HG02938 (cell line): Measurements from ENCODE around the gene CPS1.

Experiments used
- ATAC-seq: cut with Tn5 transposase; IDR thresholded peaks from one replicate; pipeline ENCODE4 v1.9.1; 2021; ENCODE audit warnings: mild to moderate bottlenecking, moderate library complexity; ENCODE audit not compliant: unreplicated experiment

CPS1 gene

GRCh38 chr2:210673117-210673516, 116.7 kb downstream of the CPS1 start:
- ATAC-seq: no peak

- no peak for ATAC-seq
Measured at GRCh38 chr2:210676067-210676466, 119.7 kb downstream of the CPS1 start.

GRCh38 chr2:210681491-210681890, 125.1 kb downstream of the CPS1 start:
- no peak for ATAC-seq

- no peak for ATAC-seq
Measured at GRCh38 chr2:210686401-210686800, 130.0 kb downstream of the CPS1 start.

GRCh38 chr2:210687786-210688470, 131.5 kb downstream of the CPS1 start:
- ATAC-seq: no peak

- no peak for ATAC-seq
Measured at GRCh38 chr2:210707900-210708299, 151.5 kb downstream of the CPS1 start.

GRCh38 chr2:210713122-210713521, 156.7 kb downstream of the CPS1 start:
- ATAC-seq: no peak

GRCh38 chr2:210715560-210716082, 159.2 kb downstream of the CPS1 start:
- no peak for ATAC-seq

GRCh38 chr2:210718503-210718902, 162.1 kb downstream of the CPS1 start:
- ATAC-seq: no peak

GRCh38 chr2:210722092-210722491, 165.7 kb downstream of the CPS1 start:
- no peak for ATAC-seq

- ATAC-seq: no peak
Measured at GRCh38 chr2:210727549-210727948, 171.2 kb downstream of the CPS1 start.
